Vagina (tissue), 2 donors: ENCODE data around the gene ROBO4.

Experiments used
- CTCF ChIP-seq, 3 experiments: fragments of 450-650 bp in 2 of 3; fragments of 200-600 bp in 1 of 3; sonication (generic) in 1 of 3; IDR thresholded peaks; one replicate each; pipeline ENCODE4 v1.5.1; 2017 to 2019; ENCODE audit warnings: antibody characterized with exemption in 3 of 3, mild to moderate bottlenecking in 2 of 3, moderate library complexity in 2 of 3
- POLR2A ChIP-seq, 2 donors: fragments of 450-650 bp; IDR thresholded peaks; one replicate each; pipeline ENCODE4 v1.6.1; 2017; ENCODE audit warnings: antibody characterized with exemption in 2 of 2, mild to moderate bottlenecking in 2 of 2, moderate library complexity in 2 of 2

GRCh38 chr11:124937336-124937935 is 39.8 kb upstream of the ROBO4 start:
- TF ChIP-seq POLR2A (IDR thresholded peaks at IDR 0.05) (no peak), CTCF (IDR thresholded peaks at IDR 0.05) (no peak)
